NCI-H2227 (cell line): ENCODE results near the gene FER1L5.

Experiments
- DNase-seq: peaks from one replicate; lab custom pipeline; 2025; ENCODE audit not compliant: unreplicated experiment; lab: John Stamatoyannopoulos, UW

The FER1L5 gene

DNA sequence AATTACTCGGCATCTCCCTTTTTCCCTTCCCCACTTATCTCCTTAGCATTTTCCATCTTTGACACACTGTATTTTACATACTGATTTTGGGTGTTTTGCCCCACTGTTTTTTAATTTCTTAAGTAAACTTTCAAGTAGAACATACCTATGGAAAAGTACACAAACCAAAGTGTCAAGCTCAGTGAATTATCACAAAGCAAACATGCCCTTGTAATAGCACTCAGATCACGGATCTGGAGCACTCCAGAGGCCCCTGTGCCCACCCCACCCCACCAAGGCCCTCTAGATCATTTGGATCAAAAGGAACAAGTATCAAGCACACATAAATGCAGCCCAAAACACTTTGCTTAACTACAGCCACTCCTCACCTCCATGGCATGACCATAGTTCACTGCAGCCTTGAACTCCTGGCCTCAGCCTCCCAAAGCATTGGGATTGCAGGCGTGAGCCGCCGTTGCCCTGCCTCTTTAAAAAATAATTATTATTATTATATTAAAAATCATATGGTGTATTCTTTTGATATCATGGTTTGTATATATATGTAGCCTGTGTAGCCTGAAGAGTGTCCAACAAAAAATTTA is 38.1 kb downstream of the FER1L5 start:
- no peak for DNase-seq

GRCh38 chr2:96681540-96681939 is 39.0 kb downstream of the FER1L5 start:
- DNase-seq, result no peak

GRCh38 chr2:96683307-96683706 is 40.7 kb downstream of the FER1L5 start:
- DNase-seq, result no peak

- DNase-seq, result no peak
Measured at GRCh38 chr2:96683972-96684820, 41.6 kb downstream of the FER1L5 start.

DNA sequence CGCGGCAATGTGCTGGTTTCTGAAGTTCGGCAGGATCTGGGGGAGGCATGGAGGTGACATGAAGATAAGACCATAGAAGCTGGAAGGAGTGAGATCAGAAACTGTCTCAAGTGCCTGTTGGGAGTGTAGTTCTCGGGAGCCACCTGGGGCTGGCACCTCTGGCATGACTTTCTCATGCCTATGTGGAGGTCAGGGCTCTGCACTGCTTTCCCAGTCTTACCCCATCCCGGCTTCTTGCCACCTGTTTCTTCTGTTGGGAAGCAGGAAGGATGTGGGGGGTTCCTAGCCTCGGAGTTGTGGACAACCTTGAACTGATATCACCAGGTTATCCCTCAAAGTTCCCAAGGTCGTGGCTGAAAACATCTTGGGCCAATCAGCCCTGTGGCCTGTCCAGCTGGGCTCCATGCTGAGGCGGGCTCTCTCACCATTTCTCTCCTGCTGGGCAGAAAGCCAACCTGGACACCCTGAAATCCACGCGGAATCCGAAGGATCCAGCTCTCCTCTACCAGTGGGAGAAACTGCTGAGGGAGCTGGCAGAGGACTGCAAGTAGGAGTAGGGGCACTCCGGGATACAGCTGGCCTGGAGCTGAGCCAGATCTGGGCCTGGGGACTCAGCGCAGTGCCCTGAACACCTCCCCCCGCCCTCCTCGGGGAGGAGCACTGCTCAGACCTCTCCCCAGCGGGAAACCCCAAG is 42.5 kb downstream of the FER1L5 start:
- peak; percentile 63 for DNase-seq

GRCh38 chr2:96685577-96686459 is 43.3 kb downstream of the FER1L5 start:
- peak; percentile 83 for DNase-seq

GRCh38 chr2:96687266-96687665 is 44.7 kb downstream of the FER1L5 start:
- DNase-seq, result no peak

GRCh38 chr2:96687711-96688640 is 45.4 kb downstream of the FER1L5 start:
- DNase-seq, result no peak

DNA sequence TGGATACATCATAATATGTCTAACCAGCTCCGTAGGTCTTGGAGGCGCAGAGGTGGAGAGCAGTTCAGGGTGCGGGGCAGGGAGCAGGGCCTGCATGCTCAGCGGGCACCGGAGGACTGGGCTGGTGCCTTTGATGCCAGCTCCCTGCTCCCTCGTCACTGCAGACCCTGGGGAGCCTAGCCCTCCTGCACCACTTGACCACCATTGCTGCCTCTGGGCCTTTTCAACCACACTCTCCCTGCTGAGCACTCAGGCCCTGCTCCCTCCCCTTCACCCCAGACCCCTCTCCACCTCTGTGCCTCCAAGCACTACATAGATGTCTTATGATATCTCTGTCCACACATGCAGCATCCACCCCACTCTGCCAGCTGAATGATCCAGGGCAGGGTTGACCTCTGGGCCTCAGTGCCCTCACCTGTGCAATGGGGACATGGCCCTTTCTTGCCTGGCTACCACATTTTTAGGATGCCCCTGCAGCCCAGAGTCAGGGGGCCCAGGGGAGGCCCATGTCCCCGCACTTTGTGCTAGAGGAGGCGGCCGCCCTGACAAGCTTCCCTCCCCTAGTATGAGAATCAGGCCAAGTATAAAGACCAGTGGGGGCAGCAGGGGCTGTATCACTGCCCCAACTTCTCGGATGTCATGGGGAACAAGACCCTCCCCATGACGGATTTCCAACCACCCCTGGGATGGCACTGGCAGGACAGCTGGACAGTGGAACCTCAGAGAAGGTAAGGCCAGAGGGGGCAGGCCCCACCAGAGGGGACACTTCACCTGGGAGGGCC is 46.3 kb downstream of the FER1L5 start:
- no peak for DNase-seq

DNA sequence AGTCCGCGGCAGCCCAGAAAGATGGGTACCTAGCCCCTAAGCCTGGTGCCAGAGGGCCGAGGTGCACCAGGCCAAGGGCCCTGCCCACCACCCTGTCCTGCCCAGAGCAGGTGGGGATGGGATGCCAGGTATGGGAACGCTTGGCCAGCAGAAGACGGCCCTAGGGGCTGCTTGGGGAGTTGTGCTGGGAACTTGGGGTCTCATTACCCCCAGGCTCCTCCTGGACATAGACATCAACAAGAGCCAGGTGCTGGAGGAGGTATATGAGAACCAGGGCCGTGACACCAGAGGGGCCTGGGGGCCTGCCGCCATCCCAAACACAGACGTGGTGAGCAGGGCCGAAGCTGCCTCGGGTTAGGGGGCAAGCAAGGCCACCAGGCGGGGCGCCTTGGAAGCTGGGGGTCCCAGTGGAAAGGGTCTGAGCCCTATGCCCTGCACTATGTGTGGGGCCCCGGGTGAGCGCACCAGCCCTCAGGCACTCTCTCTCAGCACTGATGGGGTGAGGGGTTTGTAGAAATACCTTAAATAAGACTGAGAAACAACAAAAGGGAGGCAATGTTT is 46.9 kb downstream of the FER1L5 start:
- DNase-seq, result no peak

DNA sequence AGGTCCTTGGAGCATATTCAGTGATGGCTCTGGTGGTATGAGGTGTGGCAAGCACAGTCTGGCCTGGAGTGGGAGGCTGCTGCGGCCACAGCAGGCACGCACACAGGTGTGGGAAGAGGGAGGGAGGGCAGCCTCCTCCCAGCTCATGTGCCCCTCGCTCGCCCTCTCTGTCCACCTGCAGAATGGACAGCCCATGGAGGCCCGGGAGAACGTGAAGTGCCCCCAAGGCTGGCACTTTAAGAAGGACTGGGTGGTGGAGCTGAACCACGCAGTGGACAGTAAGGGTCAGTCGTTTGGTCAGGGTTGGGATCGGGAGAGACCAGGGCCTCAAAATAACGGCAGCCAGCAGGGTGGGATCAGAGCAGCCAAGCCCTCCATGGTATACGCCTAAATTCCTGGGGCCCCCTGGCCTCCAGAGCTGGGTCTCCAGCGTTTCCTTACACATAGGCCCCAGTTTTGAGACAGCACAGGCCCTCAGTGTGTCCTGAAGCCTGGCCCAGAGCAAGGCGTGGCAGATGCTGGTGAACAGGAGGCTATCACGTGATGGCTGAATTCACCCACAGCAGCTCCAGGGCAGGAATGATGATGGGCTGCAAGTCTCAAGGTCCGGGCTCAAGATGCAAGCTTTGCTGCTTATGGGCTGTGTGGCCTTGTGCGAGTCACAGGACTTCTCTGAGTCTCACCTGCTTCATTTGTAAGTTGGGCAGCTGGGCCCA is 47.9 kb downstream of the FER1L5 start:
- no peak for DNase-seq

GRCh38 chr2:96691022-96691612 is 48.6 kb downstream of the FER1L5 start:
- no peak for DNase-seq

DNA sequence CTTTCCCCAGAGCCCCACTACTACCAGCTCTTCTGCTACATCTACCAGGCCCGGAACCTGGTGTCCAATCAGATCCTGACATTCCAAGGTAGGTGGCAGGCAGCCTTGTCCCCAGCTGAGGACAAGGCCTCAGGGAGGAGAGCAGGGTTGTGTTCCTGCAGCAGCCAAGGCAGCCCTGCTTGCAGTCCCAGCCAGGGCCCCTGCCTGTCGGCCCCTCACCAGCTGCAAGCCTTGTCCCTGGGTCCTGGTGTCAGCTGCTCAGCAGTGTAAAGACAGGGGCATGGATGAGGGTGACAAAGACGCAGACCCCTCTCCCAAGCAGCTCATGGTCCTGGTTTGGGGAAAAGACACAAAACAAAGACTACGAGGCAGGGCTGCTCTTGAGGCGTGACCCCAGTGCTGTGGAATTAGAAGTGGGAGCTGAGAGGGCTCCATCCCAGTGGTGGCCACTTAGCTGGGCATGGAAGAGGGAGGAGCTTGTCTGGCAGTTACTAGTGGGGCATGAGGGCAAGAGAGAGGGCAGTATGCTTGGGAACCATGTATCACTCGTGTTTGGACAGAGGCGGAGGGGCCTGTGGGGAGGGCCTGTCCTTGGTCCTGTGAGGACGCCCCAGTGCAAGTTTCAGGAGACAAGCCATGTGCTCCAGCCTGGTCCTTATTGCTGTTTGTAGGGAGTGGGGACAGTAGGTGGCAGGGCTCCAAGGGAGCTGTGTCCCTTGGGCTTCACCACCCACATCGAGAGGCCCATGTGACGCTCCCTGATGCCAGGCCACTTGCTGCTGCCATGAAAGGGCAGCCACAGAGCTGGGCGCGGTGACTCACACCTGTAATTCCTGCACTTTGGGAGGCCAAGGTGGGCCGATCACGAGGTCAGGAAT is 49.8 kb downstream of the FER1L5 start:
- DNase-seq, result no peak

DNA sequence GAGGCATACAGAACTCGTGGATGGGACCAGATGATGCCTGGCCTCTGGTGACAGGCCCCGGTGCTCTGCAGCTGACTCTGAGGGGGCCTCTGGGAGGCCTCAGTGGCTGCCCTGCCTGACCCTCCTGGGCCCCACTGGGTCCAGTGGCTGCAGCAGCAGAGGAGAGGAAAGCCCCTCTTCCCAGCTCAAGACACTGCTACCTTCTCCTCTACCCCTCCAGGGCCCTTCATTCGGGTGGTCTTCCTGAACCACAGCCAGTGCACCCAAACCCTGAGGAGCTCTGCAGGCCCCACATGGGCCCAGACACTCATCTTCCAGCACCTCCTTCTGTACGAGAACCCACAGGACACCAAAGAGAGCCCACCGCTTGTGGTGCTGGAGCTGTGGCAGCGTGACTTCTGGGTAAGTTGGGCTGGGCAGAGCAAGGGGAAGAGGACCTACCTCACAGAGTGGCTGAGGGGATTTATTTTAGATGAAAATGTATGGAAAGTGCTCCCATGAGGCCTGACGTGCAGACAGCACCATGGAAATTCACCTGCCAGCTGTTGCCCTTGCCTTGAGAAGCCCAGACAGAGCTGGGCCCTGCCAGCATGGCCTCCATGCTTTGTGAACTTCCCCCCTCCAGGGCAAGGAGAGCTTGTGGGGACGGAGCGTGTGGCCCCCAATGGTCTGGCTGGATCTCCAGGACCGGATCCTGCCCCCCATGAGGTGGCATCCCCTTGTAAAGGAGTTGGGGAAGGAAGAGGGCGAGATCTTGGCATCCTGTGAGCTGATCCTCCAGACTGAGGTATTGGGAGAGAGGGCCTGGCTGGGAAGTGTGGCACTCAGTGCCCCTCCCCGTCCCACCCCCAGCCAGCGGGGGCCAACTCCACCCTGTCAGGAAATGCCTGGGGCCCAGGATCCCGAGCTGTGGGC is 51.0 kb downstream of the FER1L5 start:
- DNase-seq, result no peak

- no peak for DNase-seq
Measured at GRCh38 chr2:96694279-96694678, 51.7 kb downstream of the FER1L5 start.
